ENCODE data around the gene ASB12.
"Not testable (repeated sequence)": the region's sequence is repeated elsewhere in the genome, so short reads cannot be mapped to it uniquely, and the experiment has no call there.

Gene ASB12

GRCh38 chrX:64230123-64230970 lies at the start of gene ASB12:
TSS of gene ASB12 (minus strand) at chrX:64230607. CDS start at chrX:64225650, 4,957 bp downstream.
- DNase-seq, result no peak

GRCh38 chrX:64265265-64265664 lies 34.9 kb upstream of the ASB12 start:
- no peak for DNase-seq

- no peak for DNase-seq
Observed at GRCh38 chrX:64229154-64229553, 1.3 kb downstream of the ASB12 start.

DNA sequence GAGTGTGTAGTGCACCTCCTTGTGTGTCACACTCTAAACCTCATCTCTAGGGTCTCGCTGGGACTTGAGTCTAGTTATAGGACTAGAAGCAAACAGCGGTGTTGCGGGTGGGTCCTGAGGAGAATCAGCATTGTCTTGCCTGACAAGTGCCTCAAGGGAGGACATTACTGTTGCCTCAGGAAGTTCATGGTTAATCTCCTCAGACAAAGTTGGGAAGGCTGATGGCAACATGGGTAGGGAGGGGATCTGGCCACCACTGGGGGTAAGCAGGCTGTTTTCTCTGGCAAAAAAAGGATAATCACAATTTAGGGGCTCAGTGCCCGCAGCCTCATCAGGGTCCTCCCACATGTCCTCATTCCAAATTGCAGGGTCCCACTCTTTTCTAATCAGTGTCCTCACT lies 12.4 kb downstream of the ASB12 start:
- no peak for DNase-seq

DNA sequence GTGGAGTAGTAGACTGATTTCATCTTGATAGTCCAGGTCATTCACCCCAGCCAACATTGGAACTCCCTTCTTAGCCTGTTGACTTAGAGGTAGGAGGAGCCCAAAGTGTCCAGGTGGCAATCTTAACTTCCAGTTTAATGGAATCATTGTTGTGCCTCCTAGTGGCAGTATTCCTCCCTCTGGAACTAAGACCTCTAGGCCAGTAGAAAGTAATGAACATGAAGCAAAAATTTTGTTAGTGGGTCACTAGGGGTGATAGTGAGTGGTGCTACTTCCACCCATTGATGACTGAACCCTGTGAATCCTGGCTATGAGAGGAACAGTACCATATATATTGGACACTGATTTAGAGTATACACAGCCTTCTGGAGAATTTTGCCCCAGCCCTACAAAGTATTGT lies 16.4 kb downstream of the ASB12 start:
- DNase-seq, result not testable (repeated sequence)

DNA sequence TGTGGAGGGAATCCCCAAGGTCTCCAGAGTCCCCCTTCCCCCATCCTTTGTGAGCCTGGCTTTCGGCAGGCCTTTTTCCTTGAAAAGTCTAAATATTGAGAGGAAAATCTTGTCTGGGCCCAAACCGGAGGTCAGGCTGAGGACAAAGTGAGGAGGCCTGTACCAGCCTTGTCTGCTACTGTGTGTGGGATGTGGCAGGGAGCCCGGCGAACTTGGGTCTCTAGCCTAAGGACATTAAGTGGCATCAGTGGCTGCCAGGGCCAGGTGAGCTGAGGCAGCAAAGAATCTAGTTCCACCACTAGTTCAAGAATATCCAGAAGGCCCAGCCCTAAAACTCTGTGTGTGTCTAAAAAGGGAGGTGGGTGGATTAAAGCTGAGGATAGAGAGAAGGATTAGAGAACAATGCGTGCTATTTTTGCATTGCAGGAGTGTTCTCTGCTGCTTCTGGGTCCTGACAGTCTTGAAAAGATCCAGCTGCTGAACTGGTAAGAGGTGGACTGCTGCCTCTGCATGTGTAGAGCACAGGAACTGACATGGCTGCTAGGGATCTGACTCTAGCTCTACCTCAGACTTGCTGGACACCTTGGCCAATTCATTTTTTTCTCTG lies 23.7 kb downstream of the ASB12 start:
- DNase-seq, result no peak

DNA sequence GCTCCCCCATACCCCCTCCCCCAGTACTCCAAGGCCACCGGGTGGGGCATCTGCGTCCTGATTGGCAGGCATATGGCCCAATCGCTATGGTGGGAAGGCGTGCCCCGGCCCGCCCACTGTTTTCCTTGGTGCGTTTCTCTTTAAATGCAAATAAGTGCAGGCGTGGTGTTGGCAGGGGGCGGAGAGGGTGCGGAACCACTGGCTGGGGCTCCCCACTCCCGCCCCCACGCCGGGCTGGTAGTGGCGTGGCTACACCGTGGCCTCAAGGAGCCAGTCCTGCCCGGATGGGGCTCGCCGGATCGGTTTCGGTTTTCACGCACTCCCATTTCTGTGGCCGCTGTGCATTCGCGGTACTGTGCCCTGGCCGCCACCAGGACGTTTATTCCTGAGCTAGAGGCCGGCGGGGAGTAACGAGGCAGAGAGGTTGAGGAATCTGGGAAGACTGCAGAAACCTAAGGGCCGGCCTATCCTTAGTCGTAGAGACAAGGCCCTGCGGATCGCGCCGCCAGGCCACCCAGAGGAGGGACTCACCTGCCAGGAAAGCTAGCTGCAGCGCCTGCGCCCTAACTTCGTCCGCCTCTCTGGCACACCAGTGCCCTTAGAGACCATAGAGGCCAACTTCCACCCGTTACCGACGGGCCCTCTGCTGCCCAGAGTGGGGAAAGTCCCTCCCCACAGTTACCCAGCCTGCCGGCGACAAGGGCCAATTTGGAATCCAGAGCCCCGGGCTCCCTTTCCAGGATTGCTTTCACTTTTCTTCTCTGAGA lies 24.5 kb downstream of the ASB12 start:
- DNase-seq, result peak; percentile 73

DNA sequence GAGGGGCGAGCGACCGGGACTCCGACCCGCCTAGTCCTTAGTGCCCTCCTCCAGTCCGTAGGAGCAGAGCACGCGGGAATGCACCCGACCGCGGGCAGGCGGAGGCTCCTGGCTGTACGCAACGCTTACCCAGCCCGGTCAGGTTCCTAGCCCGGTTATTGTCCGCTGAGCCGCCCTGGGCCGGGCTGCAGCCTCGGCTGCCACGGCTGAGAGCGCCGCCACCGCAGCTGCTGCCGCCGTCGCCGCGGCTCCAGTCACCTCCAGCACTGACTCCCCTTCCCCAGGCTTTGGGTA lies 25.0 kb downstream of the ASB12 start, which contains the start of gene AMER1:
Gene AMER1, minus strand, starts transcription at position 268 of the 294 bp plus-strand sequence. CDS start 12,422 bp downstream, outside the sequence.
- no peak for DNase-seq

DNA sequence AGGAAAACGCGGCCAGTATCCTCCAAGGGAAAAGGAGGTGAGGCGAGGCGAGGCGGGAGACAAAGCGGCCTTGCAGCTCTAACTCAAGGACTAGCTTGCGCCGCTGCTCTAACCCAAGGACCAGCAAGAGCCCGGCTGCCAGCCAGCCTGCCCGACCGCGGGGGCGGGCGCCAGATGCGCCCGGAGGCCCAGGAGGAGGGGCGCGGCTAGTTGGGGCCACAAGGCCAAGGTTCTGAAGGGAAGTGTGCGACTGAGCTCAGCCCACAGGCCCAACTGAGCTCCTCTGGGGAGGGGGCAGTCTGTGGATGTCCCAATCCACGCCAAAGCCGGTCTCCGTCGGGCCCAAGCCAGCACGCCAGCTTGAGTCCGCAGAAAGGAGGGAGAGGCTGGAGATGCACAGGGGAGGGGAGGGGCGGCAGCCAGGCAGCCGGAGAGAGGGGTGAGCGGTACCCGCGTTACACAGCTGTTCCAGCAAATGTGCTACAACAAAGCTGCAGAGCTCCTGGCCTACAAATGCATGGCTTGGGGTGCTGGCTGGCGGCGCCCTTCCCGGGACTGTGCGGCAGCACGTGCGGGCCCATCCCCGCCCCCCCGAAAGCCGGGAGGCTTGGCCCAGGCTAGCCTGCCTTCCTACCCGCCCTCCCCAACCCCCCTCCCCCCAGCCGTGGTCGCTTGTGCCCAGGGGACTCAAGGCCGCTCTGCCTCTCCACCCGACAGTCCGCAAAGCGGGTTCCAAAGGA lies 25.5 kb downstream of the ASB12 start:
- peak; percentile 2 for DNase-seq

- DNase-seq, result no peak
Observed at GRCh38 chrX:64204252-64204651, 26.2 kb downstream of the ASB12 start.

DNA sequence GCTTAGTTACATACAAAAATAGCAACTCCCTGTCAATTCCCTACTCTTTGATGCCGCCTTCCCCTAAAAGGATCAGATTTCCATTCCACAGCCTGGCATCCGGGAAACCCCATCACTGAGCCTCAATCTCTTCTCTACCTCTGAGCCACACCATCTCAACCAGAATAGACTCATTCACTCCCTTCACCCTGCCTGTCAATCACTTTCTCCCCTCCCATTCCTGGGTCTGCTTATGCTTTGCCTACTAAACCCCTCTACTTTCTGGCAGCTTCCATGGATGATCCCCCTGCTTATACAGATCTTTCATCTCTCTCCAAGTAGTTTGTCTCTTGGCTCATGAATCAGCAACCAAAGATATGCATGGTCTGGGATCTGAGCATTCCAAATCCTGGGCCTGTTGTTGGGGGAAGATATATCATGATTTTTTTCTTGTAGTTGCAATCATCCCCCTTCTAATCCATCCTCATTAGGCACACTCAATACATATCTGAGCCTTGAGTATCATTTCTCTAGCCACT lies 27.5 kb downstream of the ASB12 start:
- no peak for DNase-seq

DNA sequence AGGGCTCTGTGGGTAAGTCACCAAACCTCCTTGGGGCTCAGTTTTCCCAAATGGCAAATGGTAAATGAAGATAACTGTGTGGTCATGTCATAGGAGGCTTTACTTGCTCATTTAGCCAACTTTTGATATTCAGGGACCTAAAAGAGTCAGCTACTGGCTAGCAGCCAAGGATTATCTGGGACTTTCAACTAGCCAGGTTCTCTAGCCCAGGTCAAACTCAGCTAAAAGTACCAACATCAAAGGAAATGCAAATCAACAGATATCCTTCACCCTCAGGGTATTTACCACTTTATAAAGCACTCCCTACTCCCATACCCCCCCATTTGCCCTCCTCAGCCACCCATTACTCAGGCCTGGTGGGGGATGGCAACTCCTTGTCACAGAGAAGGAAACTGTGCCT lies 32.4 kb downstream of the ASB12 start:
- DNase-seq, result no peak

- no peak for DNase-seq
Observed at GRCh38 chrX:64196606-64197005, 33.8 kb downstream of the ASB12 start.

GRCh38 chrX:64195862-64196261 lies 34.5 kb downstream of the ASB12 start:
- no peak for DNase-seq

DNA sequence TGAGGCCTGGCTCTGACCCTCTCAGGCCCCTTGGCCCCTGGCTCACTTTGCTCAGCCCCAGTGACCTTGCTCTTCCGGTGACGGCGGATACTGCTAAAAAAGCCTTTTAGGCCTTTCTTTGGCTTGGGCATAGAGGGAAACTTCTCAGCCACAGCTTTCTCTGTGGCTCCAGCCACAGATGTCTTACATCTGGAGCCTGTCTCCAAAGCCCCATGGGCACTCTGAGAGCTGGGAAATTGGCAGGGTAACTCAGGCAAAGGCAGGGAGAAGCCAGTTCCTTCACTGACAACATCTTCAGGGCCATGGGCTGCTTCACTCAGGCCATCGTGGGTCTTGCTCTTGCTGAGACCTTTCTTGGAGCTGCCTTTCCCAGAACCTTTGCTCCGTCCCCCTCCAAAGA lies 37.7 kb downstream of the ASB12 start:
- no peak for DNase-seq

DNA sequence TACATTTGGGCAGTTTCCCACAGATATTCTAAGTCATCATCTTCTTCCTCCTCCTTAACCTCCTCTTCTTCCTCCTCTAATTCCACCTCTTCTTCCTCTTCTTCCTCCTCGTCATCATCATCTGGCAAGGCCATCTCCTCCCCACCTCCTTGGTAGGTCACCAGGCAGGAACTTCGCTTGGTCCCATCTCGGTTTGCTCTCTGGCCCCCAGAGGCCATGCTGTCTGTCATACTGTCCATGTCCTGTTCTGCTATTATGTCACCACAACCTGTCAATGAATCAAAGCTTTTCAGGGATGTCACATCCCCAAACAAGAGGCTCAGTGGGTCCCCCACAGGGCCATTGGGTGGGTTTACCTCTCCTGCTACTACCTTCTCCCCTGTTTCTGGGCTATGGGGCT lies 38.4 kb downstream of the ASB12 start:
- DNase-seq, result no peak

DNA sequence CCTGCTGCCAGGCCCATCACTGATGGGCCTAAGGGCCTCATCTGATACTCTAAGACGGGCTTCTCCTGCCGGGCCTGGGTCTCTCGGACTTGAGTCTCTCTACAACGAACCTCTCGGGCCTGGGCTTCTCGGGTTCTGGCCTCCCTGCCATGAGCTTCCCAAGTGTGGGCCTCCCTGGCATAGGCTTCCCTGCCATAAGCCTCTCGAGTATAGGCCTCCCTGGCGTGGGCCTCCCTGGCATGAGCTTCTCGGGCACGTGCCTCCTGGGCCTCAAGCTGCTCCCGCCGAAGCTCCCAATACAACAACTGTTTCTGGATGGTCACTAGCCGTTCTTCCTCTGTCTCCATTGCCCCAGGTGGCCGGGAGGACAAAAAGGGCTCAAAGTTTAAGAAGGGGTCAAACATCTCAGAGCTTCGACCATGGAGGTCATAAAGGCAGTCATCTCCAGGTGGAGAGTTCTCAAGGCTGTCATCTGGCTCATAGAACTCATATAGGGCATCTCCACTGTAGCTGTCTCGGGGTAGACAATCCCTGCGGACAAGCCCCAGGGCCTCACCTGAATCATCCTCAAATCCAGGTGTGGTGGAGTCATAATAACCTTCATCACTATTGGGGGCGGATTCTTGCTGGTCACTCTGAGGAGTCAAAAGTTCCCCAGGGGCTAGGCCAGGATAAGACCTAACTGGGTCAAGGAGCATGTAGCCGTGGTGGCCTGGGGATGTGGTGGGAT lies 39.0 kb downstream of the ASB12 start:
- DNase-seq, result no peak

DNA sequence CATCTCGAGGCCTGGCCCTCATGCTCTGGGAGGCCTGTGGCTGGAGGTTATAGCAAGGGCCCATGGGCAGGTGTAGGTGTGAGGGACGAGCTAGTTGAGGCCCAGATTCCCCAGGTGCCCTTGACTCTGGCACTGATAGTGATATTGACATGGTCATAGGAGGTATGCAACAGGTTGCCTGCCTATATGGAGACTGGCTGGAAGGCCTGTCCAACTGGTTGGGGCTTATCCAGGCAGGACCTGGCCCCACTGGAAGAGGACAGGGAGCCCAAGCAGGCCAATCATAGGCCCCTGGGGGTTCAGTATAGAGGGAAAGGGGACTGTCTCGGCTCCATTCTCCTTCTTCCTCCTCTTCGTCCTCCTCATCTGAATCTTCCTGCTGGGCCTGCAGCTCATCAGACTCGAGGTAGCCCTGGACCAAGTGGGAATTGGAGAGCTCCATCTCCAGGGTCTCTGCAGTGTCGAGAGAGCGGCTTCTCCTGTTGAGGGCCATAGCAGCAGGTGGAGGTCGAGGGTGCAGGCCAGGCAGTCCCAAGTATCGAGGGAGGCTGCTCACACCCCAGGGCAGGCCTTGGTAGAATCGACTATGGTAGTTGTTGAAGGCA lies 40.2 kb downstream of the ASB12 start:
- DNase-seq, result no peak

DNA sequence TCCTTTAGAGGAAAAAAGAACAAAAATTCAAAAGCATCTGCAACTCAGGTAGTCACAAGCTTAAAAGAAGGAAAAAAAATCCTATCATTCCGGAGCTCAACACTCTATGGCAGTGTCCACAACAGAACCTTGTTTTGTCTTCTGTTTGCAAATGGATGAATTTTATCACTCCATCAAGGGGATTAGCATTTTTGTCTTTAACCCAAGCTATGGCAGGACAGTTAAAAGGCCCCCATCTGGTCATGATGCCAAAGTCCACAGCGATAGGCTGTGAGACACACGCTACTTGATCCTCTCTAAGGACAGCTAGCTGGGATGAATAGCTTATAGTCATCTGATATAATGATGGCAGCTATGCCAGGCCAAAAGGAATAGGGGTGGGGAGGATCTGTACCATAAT lies 41.5 kb downstream of the ASB12 start:
- no peak for DNase-seq

GRCh38 chrX:64187762-64188150 lies 42.7 kb downstream of the ASB12 start:
- no peak for DNase-seq

GRCh38 chrX:64186974-64187761 lies 43.2 kb downstream of the ASB12 start:
- no peak for DNase-seq

Measured in NCI-H1694 treated with DMSO at 0.1 percent for 48 hours (cell line).